Right cardiac atrium (tissue), 5 donors: Measurements from ENCODE around the gene SPPL2B. TPM values are rescaled to one million over a fixed set of nuclear protein-coding genes. Genes with fewer than 3 reads are reported as not detected.
"Not testable (repeated sequence)": the region's sequence is repeated elsewhere in the genome, so short reads cannot be mapped to it uniquely, and the experiment has no call there.

Source experiments
- ATAC-seq, 2 donors: fragments of 200-7000 bp; cut with Tn5 transposase; one replicate each; pipeline versions ENCODE4 v1.8.0 to v1.9.1; 2020; ENCODE audit warnings: moderate library complexity in 2 of 2, mild to moderate bottlenecking in 1 of 2
- DNase-seq, 3 donors: peaks; one replicate each; pipeline ENCODE4 v3.0.0-alpha.2; 2020
- H3K27ac ChIP-seq: one replicate; pipeline ENCODE4 v1.5.1; 2013; ENCODE audit warnings: mild to moderate bottlenecking, low read length, control low read depth, moderate library complexity
- H3K27me3 ChIP-seq: one replicate; pipeline ENCODE4 v1.6.1; 2013; ENCODE audit not compliant: control insufficient read depth, insufficient read depth
- H3K4me1 ChIP-seq: one replicate; pipeline ENCODE4 v1.6.1; 2013; ENCODE audit warnings: low read length; ENCODE audit not compliant: control insufficient read depth, insufficient read depth
- H3K4me3 ChIP-seq: one replicate; pipeline ENCODE4 v1.5.1; 2013; ENCODE audit warnings: low read length, control low read depth
- H3K9me3 ChIP-seq: one replicate; pipeline ENCODE4 v1.6.1; 2013; ENCODE audit warnings: low read length; ENCODE audit not compliant: control insufficient read depth
- WGBS: extraction: QIAGEN DNeasy Blood & Tissue Kit; methylation state at CpG from one replicate; pipeline ENCODE4 v1.1.7; 2013; 5-methylcytosine and 5-hydroxymethylcytosine counted together
- intact Hi-C, 4 donors: fragments of 100-400 bp; cut with DNase I; formaldehyde crosslinking; loops; one replicate each; pipeline versions ENCODE4 v1.11.0 to v1.14.0; 2022 to 2023
- long read RNA-seq, 4 donors: library from polyadenylated mRNA; unstranded; transcript quantifications; one replicate each; pipeline ENCODE4 v2.0.0, GENCODE V29; 2020 to 2021
- polyA plus RNA-seq: library from polyadenylated mRNA; stranded (reverse); fragments of 200-250 nt; gene quantifications from one replicate; pipeline ENCODE4 v1.2.3, GENCODE V29; 2013
- total RNA-seq, 4 donors: library from RNA; stranded (reverse); fragmentation: NEBNext Ultra II Directional; extraction: Animal tissue kit (Norgen Biotek cat#: 25700); gene quantifications; one replicate each; pipeline ENCODE4 v1.2.1, GENCODE V29; 2021
- donor health status: healthy with polysubstance abuse.
- donor health status: DM: no; HTN: yes; CAD: no.
- donor health status: DM: no; HTN: no; CAD: no.
- donor health status: DM: no; HTN: yes; CAD: no; lungs with severe emphysema.
- donor health status: DM: yes; HTN: yes; CAD: no.

SPPL2B gene, protein sequence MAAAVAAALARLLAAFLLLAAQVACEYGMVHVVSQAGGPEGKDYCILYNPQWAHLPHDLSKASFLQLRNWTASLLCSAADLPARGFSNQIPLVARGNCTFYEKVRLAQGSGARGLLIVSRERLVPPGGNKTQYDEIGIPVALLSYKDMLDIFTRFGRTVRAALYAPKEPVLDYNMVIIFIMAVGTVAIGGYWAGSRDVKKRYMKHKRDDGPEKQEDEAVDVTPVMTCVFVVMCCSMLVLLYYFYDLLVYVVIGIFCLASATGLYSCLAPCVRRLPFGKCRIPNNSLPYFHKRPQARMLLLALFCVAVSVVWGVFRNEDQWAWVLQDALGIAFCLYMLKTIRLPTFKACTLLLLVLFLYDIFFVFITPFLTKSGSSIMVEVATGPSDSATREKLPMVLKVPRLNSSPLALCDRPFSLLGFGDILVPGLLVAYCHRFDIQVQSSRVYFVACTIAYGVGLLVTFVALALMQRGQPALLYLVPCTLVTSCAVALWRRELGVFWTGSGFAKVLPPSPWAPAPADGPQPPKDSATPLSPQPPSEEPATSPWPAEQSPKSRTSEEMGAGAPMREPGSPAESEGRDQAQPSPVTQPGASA
- total RNA-seq (10 to 100 TPM; 27.1 to 40.2 (median 31.8) TPM), polyA plus RNA-seq (28.1 TPM)
- long read RNA-seq, donor 1, transcript SPPL2B-209 (15 exons, 3,456 nt): major isoform, 24 of 72 reads
- long read RNA-seq, donor 1, partial matches to known transcripts: 25 of 72 reads
- long read RNA-seq, donor 1, other reads (novel, unspliced or antisense): 21 of 72 reads
- long read RNA-seq, donor 2, transcript SPPL2B-209 (15 exons, 3,456 nt): major isoform, 15 of 33 reads
- long read RNA-seq, donor 2, partial matches to known transcripts: 9 of 33 reads
- long read RNA-seq, donor 2, other reads (novel, unspliced or antisense): 9 of 33 reads
- long read RNA-seq, donor 3, transcript SPPL2B-207 (15 exons, 2,583 nt): minor isoform, 7 of 153 reads
- long read RNA-seq, donor 3, transcript SPPL2B-209 (15 exons, 3,456 nt): major isoform, 61 of 153 reads
- long read RNA-seq, donor 3, transcript SPPL2B-205 (7 exons, 1,733 nt): minor isoform, 5 of 153 reads
- long read RNA-seq, donor 3, transcript SPPL2B-212 (8 exons, 2,459 nt): minor isoform, 6 of 153 reads
- long read RNA-seq, donor 3, partial matches to known transcripts: 45 of 153 reads
- long read RNA-seq, donor 3, other reads (novel, unspliced or antisense): 29 of 153 reads
- long read RNA-seq, donor 4, transcript SPPL2B-209 (15 exons, 3,456 nt): major isoform, 15 of 37 reads
- long read RNA-seq, donor 4, partial matches to known transcripts: 11 of 37 reads
- long read RNA-seq, donor 4, other reads (novel, unspliced or antisense): 9 of 37 reads

DNA sequence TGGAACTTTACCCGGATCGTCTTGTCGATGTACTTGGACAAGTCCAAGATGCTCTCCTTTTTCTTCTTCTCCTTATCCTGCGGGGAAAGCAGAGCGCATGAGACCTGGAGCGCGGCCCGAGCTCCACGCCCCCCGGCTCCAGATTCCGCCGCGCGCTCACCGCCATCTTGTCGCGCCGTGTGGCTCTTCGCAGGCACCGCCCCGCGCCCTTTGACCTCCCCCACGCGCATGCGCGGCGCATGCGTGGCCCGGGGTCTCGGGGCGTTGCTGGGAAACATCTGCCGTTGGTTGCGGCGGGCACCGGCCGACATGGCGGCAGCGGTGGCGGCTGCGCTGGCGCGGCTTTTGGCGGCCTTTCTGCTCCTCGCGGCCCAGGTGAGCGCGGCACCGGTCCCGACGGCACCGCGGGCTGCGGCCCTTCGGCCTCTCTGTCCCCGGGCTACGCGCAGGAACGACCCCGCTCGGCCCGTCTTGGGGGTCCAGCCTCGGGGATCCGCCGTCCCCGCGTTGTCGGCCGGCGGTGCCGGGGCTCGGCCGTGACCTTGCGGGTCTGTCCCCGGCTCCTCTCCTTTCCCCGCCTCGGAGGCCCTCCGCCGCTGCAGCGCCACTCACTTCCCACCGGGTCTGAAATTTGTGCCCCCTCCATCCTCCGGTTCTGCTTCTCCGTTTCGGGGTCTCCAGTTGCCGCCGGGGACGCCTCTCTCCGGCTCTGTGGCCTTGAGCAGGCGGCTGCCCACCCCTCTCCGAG lies at the start of gene SPPL2B, which contains the start of gene LSM7:
TSS of gene SPPL2B (plus strand) at position 284 of the 748 bp plus-strand sequence. CDS start at position 310, 26 bp downstream.
TSS of gene LSM7 (minus strand) at position 186 of the 748 bp plus-strand sequence. CDS start at position 166, 20 bp downstream.
- DNase-seq (peak; percentile 91 to 97 (median 97)), ATAC-seq (peak; percentile 92 to 93)
- intact Hi-C loops: loop anchor here in 1 of 4 donors (5.0 kb wide), 1 partner anchor 91 kb away; the partner anchor contains the start of genes PLEKHJ1 and SF3A2
- H3K27ac ChIP-seq: peak within 1 kb of the TSS; percentile 46
- no peaks in the 10 kb centered on the region for H3K9me3 ChIP-seq
- H3K4me3 ChIP-seq: peak within 1 kb of the TSS; percentile 88
- WGBS: under 1% methylated on average over 89 of the region's 89 CpGs
- peaks cover 5% of the 10 kb centered on the region for H3K4me1 ChIP-seq
- H3K27me3 ChIP-seq: no peaks in the 10 kb centered on the region

DNA sequence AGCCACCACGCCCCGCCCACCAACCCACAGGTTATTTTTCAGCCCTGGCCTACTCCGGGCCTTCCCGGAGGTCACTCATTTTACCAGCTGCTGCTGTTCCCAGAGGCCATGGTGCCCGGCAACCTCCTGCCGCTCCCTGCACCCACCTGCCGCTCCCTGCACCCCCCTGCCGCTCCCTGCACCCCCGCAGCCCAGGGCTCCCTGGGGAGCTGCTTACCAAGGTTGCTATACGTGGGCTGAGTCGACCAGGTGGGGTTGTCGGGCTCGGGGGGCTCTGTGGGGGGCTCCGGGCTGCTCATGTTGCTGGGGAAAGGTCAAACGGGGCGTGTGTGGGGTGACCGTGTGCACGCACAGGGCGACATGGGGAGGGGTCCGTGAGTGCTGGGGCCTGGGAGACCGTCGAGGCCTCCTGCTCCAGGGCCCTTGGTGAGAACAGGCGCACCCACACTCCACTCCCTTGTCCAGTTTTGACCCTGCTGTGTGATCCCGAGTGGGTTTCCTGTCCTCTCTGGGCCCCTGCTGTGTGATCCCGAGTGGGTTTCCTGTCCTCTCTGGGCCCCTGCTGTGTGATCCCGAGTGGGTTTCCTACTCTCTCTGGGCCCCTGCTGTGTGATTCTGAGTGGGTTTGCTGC lies 47.7 kb upstream of the SPPL2B start:
- H3K4me1 ChIP-seq: peaks cover 3% of the 10 kb centered on the region
- intact Hi-C loops: loop anchor here in 1 of 4 donors (10.0 kb wide), 1 partner anchor 114 kb away; no protein-coding TSS in a partner anchor
- no peak overlapping the region for H3K4me3 ChIP-seq
- no peaks in the 10 kb centered on the region for H3K27me3 ChIP-seq
- peak in 1 of 3 donors; percentile 65 for DNase-seq
- no peaks in the 10 kb centered on the region for H3K9me3 ChIP-seq
- no peak for ATAC-seq
- WGBS: 76% methylated on average over 26 of the region's 26 CpGs
- no peak overlapping the region for H3K27ac ChIP-seq

DNA sequence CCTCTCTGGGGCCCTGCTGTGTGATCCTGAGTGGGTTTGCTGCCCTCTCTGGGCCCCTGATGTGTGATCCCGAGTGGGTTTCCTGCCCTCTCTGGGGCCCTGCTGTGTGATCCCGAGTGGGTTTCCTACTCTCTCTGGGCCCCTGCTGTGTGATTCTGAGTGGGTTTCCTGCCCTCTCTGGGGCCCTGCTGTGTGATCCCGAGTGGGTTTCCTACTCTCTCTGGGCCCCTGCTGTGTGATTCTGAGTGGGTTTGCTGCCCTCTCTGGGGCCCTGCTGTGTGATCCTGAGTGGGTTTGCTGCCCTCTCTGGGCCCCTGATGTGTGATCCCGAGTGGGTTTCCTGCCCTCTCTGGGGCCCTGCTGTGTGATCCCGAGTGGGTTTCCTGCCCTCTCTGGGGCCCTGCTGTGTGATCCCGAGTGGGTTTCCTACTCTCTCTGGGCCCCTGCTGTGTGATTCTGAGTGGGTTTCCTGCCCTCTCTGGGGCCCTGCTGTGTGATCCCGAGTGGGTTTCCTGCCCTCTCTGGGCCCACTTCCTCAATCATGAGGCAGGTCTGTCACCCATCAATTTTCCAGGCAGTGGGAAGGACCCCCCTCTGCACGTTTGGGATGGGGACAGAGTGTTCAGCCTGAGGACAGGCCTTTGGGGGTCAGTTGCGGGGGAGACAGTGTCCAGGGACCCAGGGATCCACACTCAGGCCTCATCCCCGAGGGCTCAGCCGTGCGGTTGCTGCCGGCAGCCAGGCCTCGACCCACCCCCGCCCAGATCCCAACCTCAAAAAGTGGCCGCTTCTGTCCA lies 47.0 kb upstream of the SPPL2B start:
- not testable (repeated sequence) for H3K9me3 ChIP-seq, H3K27ac ChIP-seq, ATAC-seq, H3K27me3 ChIP-seq, H3K4me1 ChIP-seq, DNase-seq
- peak overlapping the region; percentile 51 for H3K4me3 ChIP-seq
- intact Hi-C loops: loop anchor here in 1 of 4 donors (10.0 kb wide), 1 partner anchor 113 kb away; no protein-coding TSS in a partner anchor
- 22% methylated on average over 16 of the region's 16 CpGs for WGBS

DNA sequence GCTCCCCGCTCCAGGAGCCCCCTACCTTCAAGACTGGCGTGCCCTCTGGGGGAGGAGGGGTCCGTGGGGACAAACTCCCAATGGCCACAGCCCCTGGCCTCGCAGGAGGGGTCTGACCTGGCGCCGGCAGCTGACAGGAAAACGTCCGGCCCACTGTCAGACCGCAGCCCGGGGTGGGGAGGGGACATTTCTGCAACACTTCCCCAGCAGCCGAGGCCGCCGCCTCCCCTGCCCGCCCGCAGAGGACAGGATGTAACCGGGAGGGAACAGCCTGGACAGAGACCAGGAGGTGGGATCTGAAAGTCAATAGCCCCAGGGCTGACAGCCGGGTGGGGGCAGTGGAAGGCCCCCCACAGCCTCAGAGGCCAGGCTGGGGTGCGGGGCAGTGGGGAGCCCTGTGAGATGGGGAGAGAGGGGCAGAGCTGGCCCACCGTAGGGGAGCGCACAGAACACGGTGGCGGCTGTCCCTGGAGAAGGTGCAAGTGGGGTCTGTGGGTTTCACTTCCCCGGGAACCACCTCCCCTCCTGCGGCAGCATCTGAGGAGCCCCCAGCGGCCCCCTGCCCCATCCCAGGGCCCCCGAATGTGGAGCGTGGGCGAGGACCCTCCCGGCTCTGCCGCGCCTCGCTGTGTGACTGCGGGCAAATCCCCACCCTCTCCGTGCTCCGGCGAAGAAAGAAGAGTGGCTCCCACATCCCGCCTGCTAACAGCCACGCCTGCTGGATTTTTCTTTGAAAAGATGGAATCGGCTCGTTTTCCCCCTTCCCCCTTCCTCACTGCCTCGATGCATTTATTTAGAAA lies 46.2 kb upstream of the SPPL2B start, which contains the start of gene PEAK3:
TSS of gene PEAK3 (minus strand) at position 114 of the 800 bp plus-strand sequence. CDS start 1,244 bp downstream, outside the sequence.
- 7% methylated on average over 41 of the region's 41 CpGs for WGBS
- peak; percentile 81 to 94 (median 91) for DNase-seq
- Histone ChIP-seq H3K4me1 (peaks cover 3% of the 10 kb centered on the region), H3K27ac (no peak within 1 kb of the TSS), H3K4me3 (peak within 1 kb of the TSS; percentile 51), H3K27me3 (no peaks in the 10 kb centered on the region), H3K9me3 (no peaks in the 10 kb centered on the region)
- intact Hi-C loops: loop anchor here in 1 of 4 donors (10.0 kb wide), 1 partner anchor 113 kb away; no protein-coding TSS in a partner anchor
- ATAC-seq: peak; percentile 92 to 93

DNA sequence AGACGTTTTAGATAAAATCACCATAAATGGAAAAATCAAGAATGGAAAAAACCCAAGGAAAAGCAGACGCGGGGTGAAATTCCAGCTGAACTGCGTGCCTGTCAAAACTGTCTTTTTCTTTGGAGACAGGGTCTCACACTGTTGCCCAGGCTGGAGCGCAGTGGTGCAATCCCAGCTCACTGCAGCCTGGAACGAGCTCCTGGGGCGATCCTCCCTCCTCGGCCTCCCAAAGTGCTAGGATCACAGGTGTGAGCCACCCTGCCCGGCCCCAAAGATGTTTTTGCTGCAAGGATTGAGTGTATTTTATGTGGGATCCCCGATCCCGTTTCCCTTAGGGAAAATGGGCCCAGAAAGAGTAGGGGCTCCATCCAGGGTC lies 45.6 kb upstream of the SPPL2B start:
- DNase-seq: no peak
- 70% methylated on average over 11 of the region's 11 CpGs for WGBS
- ATAC-seq: no peak
- Histone ChIP-seq H3K27ac (no peak overlapping the region), H3K27me3 (no peaks in the 10 kb centered on the region), H3K4me1 (peaks cover 3% of the 10 kb centered on the region), H3K4me3 (no peak overlapping the region), H3K9me3 (no peaks in the 10 kb centered on the region)
- intact Hi-C loops: loop anchor here in 1 of 4 donors (10.0 kb wide), 1 partner anchor 112 kb away; no protein-coding TSS in a partner anchor

DNA sequence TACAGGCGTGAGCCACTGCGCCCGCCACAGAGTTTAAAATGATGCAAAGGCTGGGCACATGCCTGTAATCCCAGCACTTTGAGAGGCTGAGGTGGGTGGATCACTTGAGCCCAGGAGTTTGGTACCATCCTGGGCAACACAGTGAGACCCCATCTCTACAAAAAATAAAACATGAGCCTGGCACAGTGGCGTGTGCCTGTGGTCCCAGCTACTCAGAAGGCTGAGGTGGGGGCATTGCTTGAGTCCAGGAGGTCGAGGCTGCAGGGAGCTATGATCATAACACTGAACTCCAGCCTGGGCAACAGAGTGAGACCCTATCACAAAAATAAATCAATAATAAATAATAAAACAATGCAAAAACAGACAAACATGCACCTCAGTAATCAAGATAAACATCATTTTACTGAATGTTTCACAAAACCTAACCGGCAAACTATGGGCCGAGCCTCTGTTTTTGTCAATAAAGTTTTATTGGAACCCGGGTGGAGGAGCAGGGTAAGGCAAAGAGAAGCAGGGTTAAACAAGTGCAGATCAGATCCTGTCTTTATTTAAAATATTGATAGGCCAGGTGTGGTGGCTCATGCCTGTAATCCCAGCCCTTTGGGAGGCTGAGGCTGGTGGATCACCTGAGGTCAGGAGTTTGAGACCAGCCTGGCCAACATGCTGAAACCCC lies 44.5 kb upstream of the SPPL2B start:
- DNase-seq (no peak), ATAC-seq (no peak)
- Histone ChIP-seq H3K4me1 (peaks cover 3% of the 10 kb centered on the region), H3K27ac (no peak overlapping the region), H3K9me3 (no peaks in the 10 kb centered on the region), H3K4me3 (no peak overlapping the region), H3K27me3 (no peaks in the 10 kb centered on the region)
- WGBS: 96% methylated on average over 8 of the region's 8 CpGs
- intact Hi-C loops: loop anchor here in 1 of 4 donors (10.0 kb wide), 1 partner anchor 111 kb away; no protein-coding TSS in a partner anchor

DNA sequence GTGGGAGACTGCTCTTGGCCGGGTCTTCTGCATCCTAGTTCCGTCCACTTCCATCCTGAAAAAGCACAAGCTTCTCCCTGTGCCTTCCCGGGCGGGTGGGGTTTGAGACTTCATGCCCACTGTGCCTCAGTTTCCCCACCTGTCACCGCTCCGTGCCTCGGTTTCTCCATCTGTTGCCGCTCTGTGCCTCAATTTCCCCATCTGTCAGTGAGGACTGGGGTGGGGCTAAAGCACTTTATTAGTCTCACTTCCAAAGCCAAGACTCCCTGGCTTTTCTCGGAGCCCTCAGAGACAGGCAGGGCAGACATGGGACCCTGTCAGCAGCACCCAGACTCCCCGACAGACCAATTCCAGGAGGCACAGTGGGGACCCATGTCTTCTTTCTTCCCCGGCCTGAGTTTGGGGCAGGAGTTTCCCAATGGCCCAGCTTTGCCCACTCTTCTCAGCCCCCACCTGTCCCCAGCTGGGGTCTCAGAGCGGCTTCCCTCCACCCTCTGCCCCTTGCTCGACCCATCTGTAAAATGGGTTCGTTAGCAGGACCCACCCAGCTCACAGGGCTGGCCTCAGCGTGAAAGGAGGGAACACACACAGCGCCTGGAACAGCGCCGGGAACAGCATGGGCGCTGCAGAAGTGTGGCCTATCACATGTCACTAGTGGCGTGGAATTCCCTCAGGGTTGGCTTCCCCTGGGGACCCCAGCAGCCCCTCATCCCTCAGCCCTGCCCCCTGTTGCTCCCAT lies 41.9 kb upstream of the SPPL2B start:
- intact Hi-C loops: loop anchor here in 1 of 4 donors (10.0 kb wide), 1 partner anchor 108 kb away; no protein-coding TSS in a partner anchor
- no peaks in the 10 kb centered on the region for H3K9me3 ChIP-seq
- H3K4me1 ChIP-seq: peaks cover 4% of the 10 kb centered on the region
- H3K4me3 ChIP-seq: no peak overlapping the region
- ATAC-seq (no peak), DNase-seq (peak in 1 of 3 donors; percentile 46)
- WGBS: 85% methylated on average over 20 of the region's 20 CpGs
- H3K27me3 ChIP-seq: no peaks in the 10 kb centered on the region
- H3K27ac ChIP-seq: no peak overlapping the region
